Measurements from ENCODE around the gene PPRC1.

Gene PPRC1

GRCh38 chr10:102132563-102133372 lies at the start of gene PPRC1:
PPRC1 (plus strand) TSS chr10:102133040; CDS start chr10:102133069, 29 bp downstream.
- peak; percentile 92 to 98 (median 96) for DNase-seq

GRCh38 chr10:102083541-102083940 lies 49.3 kb upstream of the PPRC1 start:
- no peak for DNase-seq

- no peak for DNase-seq
These were observed 47.5 kb upstream of the PPRC1 start for GRCh38 chr10:102085336-102085735.

GRCh38 chr10:102086196-102086595 lies 46.6 kb upstream of the PPRC1 start:
- DNase-seq = no peak

- DNase-seq = no peak
These were observed 42.1 kb upstream of the PPRC1 start for GRCh38 chr10:102090772-102091171.

GRCh38 chr10:102096449-102096848 lies 36.4 kb upstream of the PPRC1 start:
- DNase-seq = no peak

- no peak for DNase-seq
These were observed 31.7 kb upstream of the PPRC1 start for GRCh38 chr10:102101152-102101551.

- no peak for DNase-seq
These were observed 30.4 kb upstream of the PPRC1 start for GRCh38 chr10:102102421-102102820.

- no peak for DNase-seq
These were observed 25.8 kb upstream of the PPRC1 start for GRCh38 chr10:102106998-102107397.

GRCh38 chr10:102109166-102110116 lies 23.4 kb upstream of the PPRC1 start:
- DNase-seq = no peak

GRCh38 chr10:102111276-102111675 lies 21.6 kb upstream of the PPRC1 start:
- no peak for DNase-seq

- DNase-seq = no peak
These were observed 20.5 kb upstream of the PPRC1 start for GRCh38 chr10:102112210-102112817.

- peak in 1 of 6 experiments; percentile 17 for DNase-seq
These were observed 19.4 kb upstream of the PPRC1 start for GRCh38 chr10:102113261-102113955.

GRCh38 chr10:102113956-102114857 lies 18.6 kb upstream of the PPRC1 start:
- peak in 1 of 6 experiments; percentile 15 for DNase-seq

GRCh38 chr10:102114861-102115618 lies 17.8 kb upstream of the PPRC1 start:
- peak; percentile 51 to 81 (median 75) for DNase-seq

GRCh38 chr10:102115775-102116174 lies 17.1 kb upstream of the PPRC1 start:
- DNase-seq = peak in 3 of 6 experiments; percentile 18 to 35 (median 22)

- no peak for DNase-seq
These were observed 16.2 kb upstream of the PPRC1 start for GRCh38 chr10:102116656-102117055.

- peak; percentile 58 to 72 (median 64) for DNase-seq
These were observed 15.3 kb upstream of the PPRC1 start for GRCh38 chr10:102117391-102118159.

GRCh38 chr10:102118867-102119266 lies 14.0 kb upstream of the PPRC1 start:
- no peak for DNase-seq
